GM19099 (cell line): ENCODE data around the gene MOB4.

Source experiments
- POLR2A ChIP-seq: IDR thresholded peaks from 3 replicates; pipeline ENCODE4 v1.6.1; 2011; ENCODE audit warnings: low read depth; ENCODE audit not compliant: insufficient read length; ENCODE audit errors: extremely low read depth

MOB4 gene

DNA sequence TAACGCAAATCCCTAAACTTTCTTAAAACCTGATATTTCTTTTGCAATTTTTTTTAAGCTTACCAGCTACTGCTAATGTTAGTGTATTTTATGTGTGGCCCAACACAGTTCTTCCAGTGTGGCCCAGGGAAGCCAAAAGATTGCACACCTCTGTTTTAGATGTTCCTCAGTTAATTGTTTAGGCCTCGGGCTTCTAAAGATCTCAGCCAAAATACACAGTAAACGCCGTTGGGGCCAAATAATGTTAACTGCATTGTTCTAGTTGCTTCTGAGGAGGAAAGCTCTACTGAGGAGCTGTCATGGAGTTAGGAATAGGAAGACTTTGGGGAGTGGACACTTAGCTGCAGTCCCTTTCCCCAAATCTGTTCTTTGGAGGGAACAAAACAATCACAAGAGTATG lies 13.7 kb upstream of the MOB4 start:
- no peak for TF ChIP-seq POLR2A

DNA sequence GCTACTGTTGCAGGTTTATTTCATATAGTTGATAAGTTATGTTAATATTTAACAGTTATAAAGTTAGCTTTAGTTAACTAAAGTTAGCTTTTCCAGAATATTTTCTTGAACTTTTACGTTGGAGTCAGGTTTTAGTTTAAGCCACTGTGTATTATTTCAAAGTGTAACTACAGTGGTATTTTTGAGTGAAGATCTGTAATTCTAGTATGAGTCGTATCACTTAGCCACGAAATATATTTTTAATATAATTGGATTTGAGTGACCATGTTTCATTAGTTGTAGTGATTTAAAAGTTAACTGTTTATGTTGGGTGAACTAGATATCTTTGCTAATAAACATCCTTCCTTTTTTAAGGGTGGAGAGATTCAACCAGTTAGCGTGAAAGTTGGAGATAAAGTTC lies 13.2 kb upstream of the MOB4 start:
- no peak for TF ChIP-seq POLR2A

DNA sequence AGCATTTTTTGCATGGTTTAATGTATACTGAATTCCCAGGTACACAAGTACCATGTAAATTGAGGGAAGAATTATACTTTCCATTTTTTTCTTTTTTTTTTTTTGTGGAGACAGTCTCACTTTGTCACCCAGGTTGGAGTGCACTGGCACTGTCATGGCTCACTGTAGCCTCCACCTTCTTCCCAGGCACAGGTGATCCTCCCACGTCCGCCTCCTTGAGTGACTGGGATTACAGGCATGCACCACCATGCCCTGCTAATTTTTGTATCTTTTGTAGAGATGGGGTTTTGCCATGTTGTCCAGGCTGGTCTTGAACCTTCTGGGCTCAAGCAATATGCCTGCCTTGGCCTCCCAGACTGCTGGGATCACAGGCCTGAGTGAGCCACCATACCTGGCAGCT lies 11.9 kb upstream of the MOB4 start:
- no peak for TF ChIP-seq POLR2A

DNA sequence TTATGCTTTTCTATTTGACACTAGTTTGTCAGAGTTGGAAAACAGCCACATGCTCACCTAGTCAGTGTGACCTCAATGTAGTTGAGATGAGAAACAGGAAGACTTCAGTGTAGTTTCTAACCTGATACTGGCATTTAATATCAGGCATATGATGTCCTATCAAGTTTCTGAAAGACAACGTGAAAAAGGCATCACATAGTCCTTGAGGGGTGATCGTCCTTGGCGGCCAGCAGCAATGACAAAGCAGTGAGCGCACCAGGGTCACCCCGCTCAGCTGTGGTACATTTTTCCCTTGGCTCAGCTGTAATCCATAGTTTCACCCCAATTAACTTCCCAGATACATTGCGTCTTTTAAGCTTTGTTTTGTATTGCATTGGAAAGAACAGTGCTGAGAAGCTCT lies 11.4 kb upstream of the MOB4 start:
- no peak for TF ChIP-seq POLR2A

DNA sequence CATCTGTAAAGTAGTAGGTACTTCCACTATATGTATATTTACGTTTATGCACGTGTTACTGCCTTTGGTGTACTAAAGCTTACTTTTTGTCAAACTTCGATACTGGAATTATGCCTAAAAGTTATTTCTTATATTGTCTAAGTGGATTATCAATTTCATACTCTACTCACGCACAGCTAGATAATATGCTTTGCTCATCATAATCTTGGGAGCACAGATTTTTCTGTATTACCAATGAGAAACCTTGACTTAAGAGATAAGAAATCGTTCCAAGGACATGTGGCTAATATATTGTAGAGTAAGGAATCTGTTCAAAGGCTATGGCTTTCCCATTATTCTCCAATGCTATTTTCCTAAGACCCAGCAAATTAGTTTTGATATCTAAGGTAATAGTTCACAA lies 9.2 kb upstream of the MOB4 start:
- TF ChIP-seq POLR2A = no peak

DNA sequence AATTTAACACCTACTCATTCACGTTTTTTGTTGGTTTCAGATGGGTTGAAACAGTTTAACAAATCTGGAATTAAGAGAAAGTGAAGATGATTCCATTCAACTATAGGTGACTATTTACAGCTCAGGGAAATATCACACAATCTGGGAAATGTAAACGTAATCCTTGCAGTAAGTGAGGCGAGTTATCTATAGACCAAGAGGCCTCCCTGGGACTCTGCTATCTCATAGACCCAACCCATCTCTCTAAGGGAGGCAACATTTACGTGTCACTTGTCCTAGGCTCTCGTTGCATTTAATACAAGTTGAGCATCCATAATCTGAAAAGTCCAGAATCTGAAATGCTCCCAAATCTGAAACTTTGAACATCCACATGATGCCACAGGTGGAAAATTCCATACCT lies 2.0 kb upstream of the MOB4 start:
- TF ChIP-seq POLR2A = no peak

DNA sequence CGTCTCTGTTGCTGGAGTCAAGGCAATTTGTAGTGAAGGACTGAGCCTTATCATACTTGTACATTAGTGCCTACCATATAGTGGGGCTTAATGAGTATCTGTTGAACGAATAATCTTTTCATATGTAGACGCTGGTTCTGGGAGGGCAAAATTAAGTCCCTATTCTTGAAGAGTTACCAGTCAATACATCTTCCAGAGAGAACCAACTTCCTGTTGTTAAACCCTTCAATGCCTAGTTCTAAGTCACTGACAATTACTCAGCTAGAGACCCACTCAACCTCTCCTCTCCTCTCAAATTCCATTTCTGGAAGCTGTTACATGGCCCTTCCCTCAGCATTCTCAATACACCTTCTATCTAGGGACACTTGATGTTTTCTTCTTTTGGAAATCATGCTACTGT lies 1.1 kb upstream of the MOB4 start:
- no peak for TF ChIP-seq POLR2A

DNA sequence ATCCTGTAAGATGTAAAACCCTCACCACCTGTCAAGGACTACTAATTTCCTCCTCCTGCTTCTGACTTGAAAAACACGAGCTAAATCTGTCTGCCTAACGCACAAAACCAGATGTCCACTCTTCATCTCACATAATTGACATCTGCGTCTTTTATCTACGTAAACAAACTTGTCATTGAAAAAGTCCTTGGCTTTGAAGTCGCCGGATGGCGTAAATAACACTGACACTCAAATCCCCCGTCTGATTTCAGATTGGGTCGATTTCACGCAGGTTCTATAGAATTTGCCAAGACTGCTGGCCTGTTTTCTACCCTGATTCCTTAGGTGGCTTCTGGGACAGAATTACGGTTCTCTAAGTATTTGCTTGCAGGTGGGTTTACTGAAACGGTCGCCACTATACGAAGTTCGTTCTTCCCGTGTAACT lies 539 bp upstream of the MOB4 start:
- no peak for TF ChIP-seq POLR2A

DNA sequence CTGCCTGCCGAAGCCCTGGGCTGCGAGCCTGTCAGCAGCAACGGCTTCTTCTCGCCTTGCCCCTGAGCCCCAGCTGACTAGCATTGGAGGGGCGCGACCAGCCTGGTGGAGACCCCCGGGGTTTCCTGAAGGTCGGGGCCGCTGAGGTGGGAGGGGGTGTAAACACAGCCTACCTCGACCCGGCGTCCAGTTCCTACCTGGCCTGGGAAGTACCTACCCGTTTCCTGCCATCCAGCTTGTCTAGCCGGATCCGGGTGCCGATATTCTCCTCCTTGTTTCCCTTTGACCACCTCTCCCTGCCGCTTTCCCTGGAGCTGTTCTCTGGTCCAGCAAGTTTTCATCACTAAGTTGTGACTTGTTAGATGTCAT lies 511 bp downstream of the MOB4 start:
- no peak for TF ChIP-seq POLR2A

DNA sequence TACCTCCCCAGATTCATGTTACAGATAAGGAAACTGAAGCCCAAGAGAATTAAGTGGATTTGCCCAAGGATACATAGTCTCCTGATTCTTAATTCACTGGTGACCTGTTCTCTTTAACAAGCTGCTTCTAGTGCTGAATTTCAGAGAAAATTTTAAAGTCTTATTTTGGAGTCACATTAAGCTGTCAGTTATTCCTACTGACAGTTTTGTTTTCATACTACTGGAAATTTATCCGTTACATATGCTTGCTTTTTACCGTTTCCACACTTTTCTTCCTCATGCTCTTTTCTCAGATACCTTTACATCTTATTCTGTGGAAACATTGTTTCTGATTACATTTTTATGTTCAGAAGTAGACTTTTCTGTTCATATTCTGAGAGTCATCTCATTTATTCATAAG lies 1.3 kb downstream of the MOB4 start:
- no peak for TF ChIP-seq POLR2A

DNA sequence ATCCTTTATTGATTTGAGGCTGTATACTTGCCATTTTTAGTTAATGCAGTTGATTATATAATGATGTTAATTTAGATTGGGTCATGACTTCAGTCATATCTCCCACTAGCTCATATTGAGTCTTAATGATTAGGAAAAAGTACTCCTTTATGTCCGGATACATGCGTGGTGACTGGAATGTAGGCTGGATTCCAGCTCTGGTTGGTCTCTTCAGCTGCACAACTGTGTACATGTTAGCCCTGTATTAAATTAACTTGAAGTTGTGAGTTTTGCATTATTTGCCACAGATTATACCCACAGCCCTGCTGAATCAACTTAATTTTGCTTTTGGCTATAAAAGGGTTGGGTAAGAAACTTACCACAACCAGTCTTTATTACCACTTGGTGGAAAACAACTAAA lies 22.5 kb downstream of the MOB4 start:
- no peak for TF ChIP-seq POLR2A

DNA sequence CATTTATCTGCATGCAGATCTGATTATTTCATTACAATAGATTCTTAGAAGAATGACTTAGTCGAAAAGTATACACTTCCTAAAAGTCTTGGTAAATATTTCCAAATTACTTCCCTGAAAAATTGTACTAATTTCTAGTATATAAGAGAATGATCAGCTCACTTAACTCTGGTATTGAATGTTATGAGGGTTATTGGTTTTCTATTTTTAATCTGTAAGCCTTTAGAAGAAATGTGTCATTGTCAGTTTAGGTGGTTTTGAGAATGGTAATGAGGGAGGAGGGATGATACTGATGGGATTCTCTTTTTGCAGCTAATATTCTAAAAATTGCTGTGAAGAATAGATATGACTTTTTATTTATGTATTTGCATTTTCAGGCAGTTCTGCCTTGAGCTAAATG lies 23.9 kb downstream of the MOB4 start:
- TF ChIP-seq POLR2A = no peak

DNA sequence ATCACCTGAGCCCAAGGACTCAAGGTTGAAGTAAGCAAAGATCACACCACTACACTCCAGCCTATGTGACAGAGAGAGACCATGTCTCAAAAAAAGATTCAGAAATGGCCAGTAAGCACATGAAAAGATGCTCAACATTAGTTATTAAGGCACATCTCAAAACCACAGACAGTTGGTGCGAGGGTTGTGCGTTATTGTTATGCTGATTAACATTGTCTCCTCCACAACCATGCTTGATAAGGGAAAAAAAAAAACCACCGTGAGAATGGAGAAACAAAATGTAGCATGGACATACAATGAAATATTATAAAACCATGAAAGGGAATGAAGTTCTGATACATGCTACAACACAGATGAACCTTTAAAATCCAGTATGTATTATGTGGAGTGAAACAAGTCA lies 27.3 kb downstream of the MOB4 start:
- TF ChIP-seq POLR2A = no peak

DNA sequence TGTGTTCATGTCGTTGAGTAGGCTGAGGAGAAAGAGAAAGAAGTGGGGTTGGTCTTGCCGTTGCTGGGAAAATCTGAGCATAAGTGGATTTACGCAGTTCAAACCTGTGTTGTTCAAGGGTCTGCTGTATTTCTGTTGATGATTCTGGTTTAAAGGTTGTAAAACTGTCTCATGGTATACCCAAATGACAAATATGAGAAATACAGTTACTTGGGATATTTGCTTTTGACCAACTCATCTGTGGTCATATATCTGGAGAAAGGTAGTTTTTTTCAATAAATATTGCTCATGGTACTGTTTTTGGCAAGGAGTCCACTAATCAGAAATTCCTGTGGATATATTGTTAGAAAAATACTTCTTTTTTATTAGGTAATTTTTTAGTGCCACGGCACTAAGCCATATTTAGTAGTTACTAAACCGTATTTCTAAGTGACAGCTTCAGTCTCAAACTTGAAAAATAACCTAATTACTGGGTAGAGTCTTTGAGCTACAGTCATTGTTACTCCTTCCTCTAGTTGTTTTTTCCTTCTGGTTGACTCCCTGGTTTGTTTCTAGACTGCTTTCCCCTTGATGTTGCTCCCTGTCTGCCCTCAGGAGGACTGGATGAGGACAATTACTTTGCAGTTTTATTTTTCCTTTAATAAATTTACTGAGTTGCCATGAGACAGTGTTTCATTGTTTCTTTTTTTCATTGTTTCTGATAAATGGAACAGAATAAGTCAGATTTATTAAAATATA lies 31.5 kb downstream of the MOB4 start:
- no peak for TF ChIP-seq POLR2A

DNA sequence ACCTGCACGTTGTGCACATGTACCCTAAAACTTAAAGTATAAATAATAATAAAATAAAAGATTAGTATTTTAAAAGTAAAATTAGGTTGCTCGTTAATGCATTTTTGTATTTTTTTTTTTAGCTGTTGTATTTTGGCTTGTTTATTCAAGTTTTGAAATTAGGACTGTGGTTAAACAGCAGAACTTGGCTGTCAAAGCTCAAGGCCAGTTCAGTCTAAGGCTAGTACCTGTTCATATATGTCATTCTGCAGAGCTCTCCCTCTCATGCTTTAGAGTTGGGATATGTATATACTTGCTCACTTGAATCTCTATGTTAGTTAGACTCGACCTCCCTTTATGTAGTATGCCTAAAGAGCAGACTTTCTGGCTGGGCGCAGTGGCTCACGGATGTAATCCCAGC lies 32.7 kb downstream of the MOB4 start:
- no peak for TF ChIP-seq POLR2A

DNA sequence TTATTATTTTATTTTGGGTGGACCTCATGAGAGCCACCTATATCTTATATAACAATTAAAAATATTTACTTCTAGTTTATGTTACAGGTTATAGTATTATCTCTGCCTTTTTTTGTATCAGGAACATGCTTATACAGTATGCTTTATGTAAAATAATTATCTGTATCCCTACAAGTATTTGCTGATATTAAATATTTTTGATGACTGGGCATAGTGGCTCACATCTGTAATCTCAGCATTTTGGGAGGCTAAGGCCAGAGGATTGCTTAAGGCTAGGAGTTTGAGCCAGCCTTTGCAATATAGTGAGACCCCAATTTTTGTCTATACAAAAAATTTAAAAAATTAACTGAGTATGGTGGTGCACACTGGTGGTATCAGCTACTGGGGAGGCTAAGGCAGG lies 39.6 kb downstream of the MOB4 start:
- TF ChIP-seq POLR2A = no peak

DNA sequence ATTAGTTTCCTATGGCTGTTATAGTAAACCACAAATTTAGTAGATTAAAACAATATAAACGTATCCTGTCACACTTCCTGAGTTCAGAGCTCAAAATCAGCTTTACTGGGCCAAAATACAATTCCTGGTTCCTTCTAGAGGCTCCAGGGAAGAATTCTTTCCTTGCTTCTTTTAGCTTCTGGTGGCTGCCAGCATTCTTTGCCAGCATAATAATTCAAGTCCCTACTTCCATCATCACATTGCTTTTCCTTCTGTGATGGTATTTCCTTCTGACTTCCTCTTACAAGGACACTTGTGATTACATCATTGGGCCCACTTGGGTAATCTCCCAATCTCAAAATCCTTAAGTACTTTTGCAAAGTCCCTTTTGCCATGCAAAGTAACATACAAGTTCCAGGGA lies 40.6 kb downstream of the MOB4 start:
- TF ChIP-seq POLR2A = no peak
